Caco-2 (cell line): Measurements from ENCODE around the gene RAF1. TPM values are rescaled to one million over a fixed set of nuclear protein-coding genes. Genes with fewer than 3 reads are reported as not detected.

Experiments
- BruUV-seq: library from RNA; stranded (reverse); fragments of 400-500 nt; replicated peaks from 2 replicates; lab custom pipeline; 2021; lab: Mats Ljungman, UMichigan
- CTCF ChIA-PET: fragments of 300-600 bp; sonication (Branson Sonifier 250); formaldehyde crosslinking; loops from one replicate; lab custom pipeline; 2022; ENCODE audit warnings: antibody characterized with exemption; lab: Charles Lee
- POLR2A ChIA-PET: fragments of 300-600 bp; sonication (Branson Sonifier 250); formaldehyde crosslinking; loops from one replicate; lab custom pipeline; 2022; ENCODE audit warnings: antibody characterized with exemption; lab: Charles Lee
- DNase-seq, 2 experiments: peaks; one replicate each; pipeline versions ENCODE4 v3.0.0 to v3.0.0-alpha.2; 2020 to 2022
- H3K27me3 ChIP-seq: replicated peaks from 2 replicates; pipeline ENCODE4 v1.6.0; 2011; ENCODE audit warnings: low read length; ENCODE audit not compliant: control insufficient read depth, insufficient read depth
- H3K36me3 ChIP-seq: 2 replicates; pipeline ENCODE4 v1.5.1; 2011; ENCODE audit warnings: low read length; ENCODE audit not compliant: control insufficient read depth, insufficient read depth
- H3K4me1 ChIP-seq: fragments of 250-450 bp; sonication (Bioruptor Pico); 2 replicates; pipeline ENCODE4 v1.5.1; 2020; ENCODE audit warnings: mild to moderate bottlenecking
- H3K4me3 ChIP-seq: 2 replicates; pipeline ENCODE4 v1.5.1; 2011; ENCODE audit warnings: low read depth, mild to moderate bottlenecking, control low read depth, low read length
- H3K9me3 ChIP-seq: fragments of 250-450 bp; sonication (Bioruptor Pico); 2 replicates; pipeline ENCODE4 v1.5.1; 2020; ENCODE audit warnings: mild to moderate bottlenecking, moderate library complexity
- H3K27ac Mint-ChIP-seq: one replicate; pipeline ENCODE4 v1.8.0; 2022; ENCODE audit warnings: mixed read lengths; ENCODE audit not compliant: unreplicated experiment
- H3K27me3 Mint-ChIP-seq: one replicate; pipeline ENCODE4 v1.8.0; 2022; ENCODE audit warnings: mixed read lengths; ENCODE audit not compliant: insufficient read depth, unreplicated experiment
- H3K36me3 Mint-ChIP-seq: one replicate; pipeline ENCODE4 v1.8.0; 2022; ENCODE audit warnings: mild to moderate bottlenecking, mixed read lengths; ENCODE audit not compliant: insufficient read depth, unreplicated experiment
- H3K4me1 Mint-ChIP-seq: one replicate; pipeline ENCODE4 v1.8.0; 2022; ENCODE audit warnings: low read depth, mixed read lengths; ENCODE audit not compliant: unreplicated experiment
- H3K4me3 Mint-ChIP-seq: one replicate; pipeline ENCODE4 v1.8.0; 2022; ENCODE audit warnings: mild to moderate bottlenecking, moderate library complexity, mixed read lengths; ENCODE audit not compliant: unreplicated experiment
- H3K9me3 Mint-ChIP-seq: one replicate; pipeline ENCODE4 v1.8.0; 2022; ENCODE audit warnings: mixed read lengths; ENCODE audit not compliant: unreplicated experiment
- CTCF ChIP-seq, 2 experiments: fragments of 200-600 bp in 1 of 2; IDR thresholded peaks; 1 replicate in 1 of 2; 2 replicates in 1 of 2; pipeline versions ENCODE4 v1.5.1 to v1.8.0; 2011 to 2022; ENCODE audit warnings: antibody characterized with exemption in 1 of 2, control low read depth in 1 of 2, inconsistent platforms in 1 of 2, low read depth in 1 of 2, low read length in 1 of 2, mild to moderate bottlenecking in 1 of 2, moderate library complexity in 1 of 2; ENCODE audit not compliant: insufficient read depth in 1 of 2, severe bottlenecking in 1 of 2, unreplicated experiment in 1 of 2
- intact Hi-C: fragments of 100-400 bp; cut with micrococcal nuclease; formaldehyde crosslinking; loops from one replicate; pipeline ENCODE4 v1.10.0; 2022; ENCODE audit not compliant: unreplicated experiment
- total RNA-seq: library from RNA; stranded (reverse); gene quantifications from 2 replicates; pipeline ENCODE4 v1.2.3, GENCODE V29; 2022

Gene RAF1
- total RNA-seq, 1 experiment from 2014 or later, result 93.6 TPM

- no peak for TF ChIP-seq CTCF (IDR thresholded peaks at IDR 0.05; ENCODE audit: insufficient read depth in 1 of 2, low read depth in 1 of 2, low read length in 1 of 2, severe bottlenecking in 1 of 2, unreplicated experiment in 1 of 2)
- H3K4me1 ChIP-seq, result no peaks in the 10 kb centered on the region
- no TSS peak for BruUV-seq
- Mint-ChIP-seq H3K36me3 (peaks cover 92% of the 10 kb centered on the region), H3K9me3 (no peaks in the 10 kb centered on the region), H3K4me3 (no peak overlapping the region), H3K27me3 (no peaks in the 10 kb centered on the region), H3K27ac (peak overlapping the region; percentile 36), H3K4me1 (no peaks in the 10 kb centered on the region)
- no peak overlapping the region for H3K4me3 ChIP-seq
- no peak for DNase-seq
- ChIA-PET CTCF (no interaction called here), POLR2A (no interaction called here)
- intact Hi-C loops, result no loop called here
- H3K27me3 ChIP-seq, result no peaks in the 10 kb centered on the region
- peaks cover 6% of the 10 kb centered on the region for H3K36me3 ChIP-seq
- H3K9me3 ChIP-seq, result no peaks in the 10 kb centered on the region
Measured at GRCh38 chr3:12588039-12589009, 75.6 kb downstream of the RAF1 start.

GRCh38 chr3:12586403-12586802 is 77.5 kb downstream of the RAF1 start:
- H3K4me1 Mint-ChIP-seq, result no peaks in the 10 kb centered on the region
- H3K27ac Mint-ChIP-seq, result no peak overlapping the region
- ChIA-PET POLR2A (no interaction called here), CTCF (no interaction called here)
- peaks cover 6% of the 10 kb centered on the region for H3K36me3 ChIP-seq
- intact Hi-C loops, result no loop called here
- no peaks in the 10 kb centered on the region for H3K27me3 ChIP-seq
- no peaks in the 10 kb centered on the region for H3K9me3 Mint-ChIP-seq
- TF ChIP-seq CTCF (IDR thresholded peaks at IDR 0.05; ENCODE audit: insufficient read depth in 1 of 2, low read depth in 1 of 2, low read length in 1 of 2, severe bottlenecking in 1 of 2, unreplicated experiment in 1 of 2), result no peak
- no peaks in the 10 kb centered on the region for H3K9me3 ChIP-seq
- H3K27me3 Mint-ChIP-seq, result no peaks in the 10 kb centered on the region
- no peak overlapping the region for H3K4me3 ChIP-seq
- peaks cover 91% of the 10 kb centered on the region for H3K36me3 Mint-ChIP-seq
- no TSS peak for BruUV-seq
- H3K4me1 ChIP-seq, result no peaks in the 10 kb centered on the region
- no peak for DNase-seq
- H3K4me3 Mint-ChIP-seq, result no peak overlapping the region

- peaks cover 91% of the 10 kb centered on the region for H3K36me3 Mint-ChIP-seq
- H3K4me3 Mint-ChIP-seq, result no peak overlapping the region
- no peaks in the 10 kb centered on the region for H3K9me3 Mint-ChIP-seq
- H3K36me3 ChIP-seq, result peaks cover 9% of the 10 kb centered on the region
- no peak overlapping the region for H3K4me3 ChIP-seq
- no peaks in the 10 kb centered on the region for H3K4me1 ChIP-seq
- H3K9me3 ChIP-seq, result no peaks in the 10 kb centered on the region
- no peaks in the 10 kb centered on the region for H3K27me3 Mint-ChIP-seq
- H3K4me1 Mint-ChIP-seq, result no peaks in the 10 kb centered on the region
- H3K27me3 ChIP-seq, result no peaks in the 10 kb centered on the region
- no peak for TF ChIP-seq CTCF (IDR thresholded peaks at IDR 0.05; ENCODE audit: insufficient read depth in 1 of 2, low read depth in 1 of 2, low read length in 1 of 2, severe bottlenecking in 1 of 2, unreplicated experiment in 1 of 2)
- intact Hi-C loops, result no loop called here
- H3K27ac Mint-ChIP-seq, result peak overlapping the region; percentile 39
- no TSS peak for BruUV-seq
- no peak for DNase-seq
- ChIA-PET POLR2A (no interaction called here), CTCF (no interaction called here)
Measured at GRCh38 chr3:12585970-12586369, 77.9 kb downstream of the RAF1 start.
